GM18868 (cell line): ENCODE data around the gene ZNF407.

Source experiments
- ATAC-seq: cut with Tn5 transposase; IDR thresholded peaks from one replicate; pipeline ENCODE4 v1.9.1; 2021; ENCODE audit warnings: mild to moderate bottlenecking, moderate library complexity; ENCODE audit not compliant: unreplicated experiment

ZNF407 gene

GRCh38 chr18:74817576-74817975 is 219.9 kb downstream of the ZNF407 start:
- no peak for ATAC-seq

DNA sequence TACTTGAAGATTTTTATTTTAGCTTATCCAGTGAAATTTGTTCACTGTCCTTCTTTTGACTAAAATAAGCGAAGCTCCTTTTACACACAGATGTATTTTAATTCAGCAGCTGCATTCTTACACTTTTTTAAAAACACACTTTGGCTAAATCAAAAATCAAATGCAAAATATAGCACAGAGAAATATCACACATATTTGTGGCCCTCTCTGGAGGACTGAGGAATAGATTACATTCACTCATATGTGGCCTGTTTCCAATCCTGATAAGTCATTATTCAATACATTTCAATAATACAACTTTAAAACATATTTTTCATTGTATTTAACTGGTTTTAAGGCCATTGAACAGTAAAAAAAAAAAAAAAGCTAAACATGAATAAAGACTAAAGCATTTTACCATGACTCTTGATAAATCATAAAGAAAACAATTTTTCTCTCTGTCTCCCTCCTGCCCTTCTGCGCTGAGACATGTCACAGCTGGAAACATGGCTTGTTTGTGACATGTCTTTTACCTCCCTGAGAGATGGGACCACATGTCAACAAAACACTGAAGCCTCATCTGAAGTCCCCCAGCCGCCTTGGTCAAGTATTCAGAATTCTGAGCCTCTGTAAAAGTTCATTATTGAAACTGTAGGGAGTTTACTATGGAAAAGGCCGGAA is 221.0 kb downstream of the ZNF407 start:
- no peak for ATAC-seq

- ATAC-seq: peak; percentile 85
These were observed 221.9 kb downstream of the ZNF407 start for GRCh38 chr18:74819433-74820059.

- ATAC-seq: no peak
These were observed 222.6 kb downstream of the ZNF407 start for GRCh38 chr18:74820160-74820780.

- ATAC-seq: peak; percentile 67
These were observed 227.8 kb downstream of the ZNF407 start for GRCh38 chr18:74825460-74825859.

GRCh38 chr18:74826572-74826971 is 228.9 kb downstream of the ZNF407 start:
- ATAC-seq: no peak

- ATAC-seq: no peak
These were observed 230.5 kb downstream of the ZNF407 start for GRCh38 chr18:74828200-74828599.

- no peak for ATAC-seq
These were observed 234.0 kb downstream of the ZNF407 start for GRCh38 chr18:74831571-74832250.

- no peak for ATAC-seq
These were observed 234.7 kb downstream of the ZNF407 start for GRCh38 chr18:74832381-74832780.

- ATAC-seq: no peak
These were observed 235.3 kb downstream of the ZNF407 start for GRCh38 chr18:74832999-74833398.

GRCh38 chr18:74834424-74835309 is 237.0 kb downstream of the ZNF407 start:
- no peak for ATAC-seq

DNA sequence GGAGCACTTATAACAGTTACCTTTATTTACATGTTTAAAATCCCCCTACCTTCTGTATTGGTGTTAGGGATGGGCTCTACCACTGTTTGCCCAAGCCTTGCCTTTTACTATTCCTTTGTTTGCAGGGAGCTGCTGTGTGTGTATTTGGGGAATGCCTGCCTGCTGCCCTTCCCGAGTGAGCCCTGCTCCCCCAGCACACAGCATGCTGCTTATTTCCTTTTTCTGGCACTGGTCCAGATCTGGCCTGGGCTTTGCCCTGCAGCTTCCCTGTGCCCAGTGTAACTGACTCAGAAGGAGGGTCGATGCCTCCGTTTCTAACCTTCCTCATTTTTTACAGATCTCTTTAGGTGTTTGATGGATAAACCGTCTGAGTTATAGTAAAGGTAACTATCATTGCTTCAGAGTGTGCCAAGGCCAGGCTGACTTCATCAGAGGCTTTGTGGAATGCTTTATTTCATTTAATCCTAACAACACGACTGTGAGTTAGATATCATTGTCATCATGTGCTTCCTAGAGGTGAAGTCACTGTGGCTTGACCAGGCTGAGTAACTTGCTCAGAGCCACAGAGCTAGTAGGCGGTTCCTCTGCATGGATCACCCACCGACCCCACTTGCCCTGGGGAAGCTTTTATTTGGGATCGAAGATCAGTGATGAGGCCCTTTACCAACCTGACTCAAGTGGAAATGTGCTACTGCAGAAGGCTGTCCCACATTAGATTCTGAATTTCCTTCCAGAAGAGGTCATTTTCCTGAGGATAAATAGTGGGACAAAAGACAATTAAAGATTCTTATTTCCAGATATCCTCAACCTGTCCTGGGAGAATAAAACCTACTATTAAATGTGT is 238.8 kb downstream of the ZNF407 start:
- no peak for ATAC-seq

DNA sequence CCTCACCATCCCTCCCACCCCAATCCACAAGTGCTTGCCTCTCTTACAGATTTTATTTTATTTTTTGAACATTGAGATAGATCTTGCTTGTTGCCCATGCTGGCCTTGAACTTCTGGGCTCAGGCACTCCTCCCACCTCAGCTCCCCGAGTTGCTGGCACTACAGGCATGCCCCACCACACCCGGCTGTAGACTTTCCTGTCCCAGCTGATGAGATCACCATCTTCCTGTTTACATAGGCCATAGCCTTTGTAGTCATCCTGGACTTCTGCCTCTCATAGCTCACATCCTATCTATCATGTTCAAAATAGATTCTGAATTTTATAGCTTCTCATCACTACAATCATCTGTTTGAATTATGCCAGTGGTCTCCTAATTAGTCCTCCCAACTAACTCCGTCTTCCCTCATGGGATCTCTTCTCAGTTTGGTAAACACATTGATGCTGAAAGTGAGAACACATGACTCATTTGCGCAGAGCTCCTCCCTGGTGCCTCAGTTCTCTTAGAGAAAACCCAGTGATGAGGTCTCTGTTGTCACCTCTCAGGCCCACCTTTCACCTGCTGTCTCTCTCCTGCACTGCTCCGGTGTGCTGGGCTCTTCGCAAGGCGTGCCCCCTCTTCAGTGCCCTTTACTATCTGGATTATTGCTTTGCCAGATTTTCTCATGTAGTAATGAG is 243.0 kb downstream of the ZNF407 start:
- ATAC-seq: no peak

DNA sequence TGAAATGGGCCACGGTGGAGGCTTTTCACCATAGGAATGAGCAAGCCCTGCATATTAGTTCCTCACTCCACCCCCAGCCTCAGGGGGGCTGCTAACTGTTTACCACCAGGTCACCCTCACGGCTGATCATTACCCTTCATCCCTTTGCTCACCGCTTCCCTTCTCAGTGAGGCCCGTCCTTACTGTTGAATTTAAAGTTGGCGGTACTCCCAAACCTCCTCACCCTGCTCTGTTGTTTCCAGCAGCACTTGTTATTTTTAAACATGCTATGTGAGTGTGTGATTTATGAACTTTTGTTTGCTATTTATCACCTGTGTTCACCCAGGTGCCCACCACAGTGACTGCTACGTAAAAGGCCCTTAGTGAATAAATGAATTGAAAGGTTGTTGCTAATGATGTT is 243.6 kb downstream of the ZNF407 start:
- ATAC-seq: no peak

- no peak for ATAC-seq
These were observed 251.6 kb downstream of the ZNF407 start for GRCh38 chr18:74849301-74849700.

GRCh38 chr18:74856434-74856833 is 258.8 kb downstream of the ZNF407 start:
- ATAC-seq: no peak

- no peak for ATAC-seq
These were observed 259.3 kb downstream of the ZNF407 start for GRCh38 chr18:74856928-74857327.

DNA sequence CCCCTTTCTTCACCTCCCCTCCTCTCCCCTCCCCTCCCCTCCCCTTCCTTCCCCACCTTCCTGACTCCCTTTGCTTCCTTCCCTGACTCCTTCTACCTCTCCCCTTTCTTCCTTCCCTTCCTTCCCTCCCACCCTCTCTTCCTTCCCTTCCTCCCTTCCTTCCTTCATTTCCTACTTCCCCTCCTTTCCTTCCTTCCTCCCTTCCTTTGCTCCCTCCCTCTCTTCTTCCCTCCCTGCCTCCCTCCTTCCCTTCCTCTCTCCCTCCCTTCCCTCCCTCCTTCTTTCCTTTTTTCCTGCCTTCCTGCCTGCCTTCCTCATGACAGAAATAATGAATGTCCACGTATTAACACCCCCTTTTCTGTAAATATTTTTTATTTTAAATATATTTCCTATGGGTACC is 260.2 kb downstream of the ZNF407 start:
- ATAC-seq: no peak

- no peak for ATAC-seq
These were observed 263.5 kb downstream of the ZNF407 start for GRCh38 chr18:74861154-74861553.
